ENCODE data around the gene ALAS1.

ALAS1 gene

DNA sequence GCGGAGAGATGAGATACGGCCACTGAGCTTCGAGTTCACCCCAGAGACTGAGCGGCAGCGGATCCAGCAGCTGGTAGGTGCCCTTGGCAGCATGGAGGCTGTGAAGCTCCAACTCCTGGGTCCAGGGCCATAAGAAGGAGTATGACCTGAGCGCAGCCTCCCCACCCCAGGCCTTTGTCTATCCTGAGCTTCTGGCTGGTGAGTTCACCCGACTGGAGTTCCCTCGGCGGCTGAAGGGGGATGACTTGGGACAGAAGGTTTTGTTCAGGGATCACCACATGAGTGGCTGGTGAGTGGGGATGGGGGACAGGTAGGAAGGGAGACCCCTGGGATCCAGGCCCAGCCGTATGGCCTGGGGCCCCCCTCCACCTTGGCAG, 50.2 kb downstream of the ALAS1 start:
- DNase-seq (ENCODE audit: low read depth): no peak
- Histone ChIP-seq H3K9ac (ENCODE audit: low read length) (no peak overlapping the region), H3K4me1 (ENCODE audit: control insufficient read depth, insufficient read depth, low read length) (peaks cover 25% of the 10 kb centered on the region), H3K9me3 (ENCODE audit: control insufficient read depth, low read length) (no peaks in the 10 kb centered on the region), H3K27me3 (replicated peaks; ENCODE audit: control insufficient read depth, insufficient read depth, low read length) (no peaks in the 10 kb centered on the region), H3K36me3 (ENCODE audit: control insufficient read depth, insufficient read depth, low read length, severe bottlenecking) (peaks cover 45% of the 10 kb centered on the region), H3K4me3 (ENCODE audit: low read length) (no peak overlapping the region)

GRCh38 chr3:52248816-52249547, 51.0 kb downstream of the ALAS1 start:
- Histone ChIP-seq H3K9me3 (ENCODE audit: control insufficient read depth, low read length) (no peaks in the 10 kb centered on the region), H3K27me3 (replicated peaks; ENCODE audit: control insufficient read depth, insufficient read depth, low read length) (no peaks in the 10 kb centered on the region), H3K4me3 (ENCODE audit: low read length) (no peak overlapping the region), H3K4me1 (ENCODE audit: control insufficient read depth, insufficient read depth, low read length) (peaks cover 24% of the 10 kb centered on the region), H3K9ac (ENCODE audit: low read length) (no peak overlapping the region), H3K36me3 (ENCODE audit: control insufficient read depth, insufficient read depth, low read length, severe bottlenecking) (peaks cover 53% of the 10 kb centered on the region)
- DNase-seq (ENCODE audit: low read depth): no peak

GRCh38 chr3:52249683-52250082, 51.7 kb downstream of the ALAS1 start:
- no peaks in the 10 kb centered on the region for H3K27me3 ChIP-seq (replicated peaks; ENCODE audit: control insufficient read depth, insufficient read depth, low read length)
- DNase-seq (ENCODE audit: low read depth): no peak
- peaks cover 19% of the 10 kb centered on the region for H3K4me1 ChIP-seq (ENCODE audit: control insufficient read depth, insufficient read depth, low read length)
- H3K36me3 ChIP-seq (ENCODE audit: control insufficient read depth, insufficient read depth, low read length, severe bottlenecking): peaks cover 59% of the 10 kb centered on the region
- no peaks in the 10 kb centered on the region for H3K9me3 ChIP-seq (ENCODE audit: control insufficient read depth, low read length)
- no peak overlapping the region for H3K9ac ChIP-seq (ENCODE audit: low read length)
- H3K4me3 ChIP-seq (ENCODE audit: low read length): no peak overlapping the region

- Histone ChIP-seq H3K9me3 (ENCODE audit: control insufficient read depth, low read length) (no peaks in the 10 kb centered on the region), H3K27me3 (replicated peaks; ENCODE audit: control insufficient read depth, insufficient read depth, low read length) (no peaks in the 10 kb centered on the region), H3K9ac (ENCODE audit: low read length) (no peak overlapping the region), H3K36me3 (ENCODE audit: control insufficient read depth, insufficient read depth, low read length, severe bottlenecking) (peaks cover 63% of the 10 kb centered on the region), H3K4me3 (ENCODE audit: low read length) (no peak overlapping the region), H3K4me1 (ENCODE audit: control insufficient read depth, insufficient read depth, low read length) (peaks cover 14% of the 10 kb centered on the region)
- no peak for DNase-seq (ENCODE audit: low read depth)
Measured at GRCh38 chr3:52250122-52250521, 52.2 kb downstream of the ALAS1 start.

- Histone ChIP-seq H3K9me3 (ENCODE audit: control insufficient read depth, low read length) (no peaks in the 10 kb centered on the region), H3K36me3 (ENCODE audit: control insufficient read depth, insufficient read depth, low read length, severe bottlenecking) (peaks cover 96% of the 10 kb centered on the region), H3K27me3 (replicated peaks; ENCODE audit: control insufficient read depth, insufficient read depth, low read length) (no peaks in the 10 kb centered on the region), H3K4me1 (ENCODE audit: control insufficient read depth, insufficient read depth, low read length) (no peaks in the 10 kb centered on the region), H3K9ac (ENCODE audit: low read length) (no peak overlapping the region), H3K4me3 (ENCODE audit: low read length) (no peak overlapping the region)
- no peak for DNase-seq (ENCODE audit: low read depth)
Measured at GRCh38 chr3:52253314-52254304, 55.6 kb downstream of the ALAS1 start.

DNA sequence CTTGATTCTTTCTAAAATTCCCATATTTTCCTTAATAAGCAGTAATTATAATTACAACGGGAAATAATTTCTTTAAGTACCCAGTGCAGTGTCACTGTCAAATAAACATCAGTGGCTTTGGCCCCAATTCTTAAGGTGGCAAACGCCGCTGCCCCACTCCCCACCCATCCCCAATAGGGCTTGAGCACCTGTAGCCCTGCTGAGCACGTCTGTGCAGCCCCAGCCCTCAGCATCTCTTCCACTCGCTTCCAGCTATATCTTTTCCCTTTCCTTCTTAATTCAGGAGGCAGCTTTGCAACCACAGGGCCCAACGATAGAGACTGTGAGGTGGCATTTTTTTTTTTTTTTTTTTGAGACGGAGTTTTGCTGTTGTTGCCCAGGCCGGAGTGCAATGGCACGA, 56.6 kb downstream of the ALAS1 start:
- Histone ChIP-seq H3K9ac (ENCODE audit: low read length) (no peak overlapping the region), H3K27me3 (replicated peaks; ENCODE audit: control insufficient read depth, insufficient read depth, low read length) (no peaks in the 10 kb centered on the region), H3K36me3 (ENCODE audit: control insufficient read depth, insufficient read depth, low read length, severe bottlenecking) (peaks cover 96% of the 10 kb centered on the region), H3K4me3 (ENCODE audit: low read length) (no peak overlapping the region), H3K9me3 (ENCODE audit: control insufficient read depth, low read length) (no peaks in the 10 kb centered on the region), H3K4me1 (ENCODE audit: control insufficient read depth, insufficient read depth, low read length) (no peaks in the 10 kb centered on the region)
- DNase-seq (ENCODE audit: low read depth): no peak

DNA sequence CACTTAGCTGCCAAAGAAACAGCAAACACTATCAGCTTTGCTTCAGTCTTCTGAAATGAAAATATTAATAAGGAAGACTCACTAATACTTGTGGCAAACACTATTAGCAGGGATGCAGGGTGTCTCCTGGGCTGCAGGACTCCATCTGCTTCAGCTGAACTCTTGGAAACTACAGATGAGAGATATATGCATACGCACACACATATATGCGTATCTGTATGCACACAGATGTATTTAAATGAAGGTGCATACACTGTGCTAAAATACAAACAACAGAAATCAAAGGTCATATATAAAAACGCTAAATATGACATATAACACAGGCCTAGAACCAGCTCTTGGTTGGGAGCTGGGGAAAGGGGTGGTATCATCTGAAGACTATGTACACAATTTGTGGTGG, 58.2 kb downstream of the ALAS1 start:
- peaks cover 95% of the 10 kb centered on the region for H3K36me3 ChIP-seq (ENCODE audit: control insufficient read depth, insufficient read depth, low read length, severe bottlenecking)
- no peak for DNase-seq (ENCODE audit: low read depth)

DNA sequence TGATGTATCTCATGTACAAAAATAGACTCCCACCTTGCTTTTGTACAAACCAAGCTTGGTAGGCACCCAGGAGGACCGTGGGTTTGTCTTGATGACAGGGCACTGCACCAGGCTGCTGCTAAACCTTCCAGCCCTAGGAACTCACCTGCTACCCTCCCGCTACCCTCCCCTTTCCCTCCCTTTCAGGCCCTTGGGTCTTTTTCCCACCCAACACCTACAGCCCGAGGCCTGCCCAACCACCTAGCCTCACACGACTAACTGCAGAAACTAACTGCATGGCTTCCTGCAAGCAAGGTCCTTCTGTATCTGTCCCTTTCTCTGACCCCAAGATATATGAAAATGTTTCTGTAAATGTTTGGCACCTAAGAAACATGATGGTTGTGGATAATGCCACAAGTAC, 58.7 kb downstream of the ALAS1 start:
- H3K27me3 ChIP-seq (replicated peaks; ENCODE audit: control insufficient read depth, insufficient read depth, low read length): no peaks in the 10 kb centered on the region
- no peaks in the 10 kb centered on the region for H3K4me1 ChIP-seq (ENCODE audit: control insufficient read depth, insufficient read depth, low read length)
- no peak overlapping the region for H3K9ac ChIP-seq (ENCODE audit: low read length)
- peaks cover 95% of the 10 kb centered on the region for H3K36me3 ChIP-seq (ENCODE audit: control insufficient read depth, insufficient read depth, low read length, severe bottlenecking)
- DNase-seq (ENCODE audit: low read depth): no peak
- H3K4me3 ChIP-seq (ENCODE audit: low read length): no peak overlapping the region
- H3K9me3 ChIP-seq (ENCODE audit: control insufficient read depth, low read length): no peaks in the 10 kb centered on the region

More for the DNA sequence above, 58.2 kb downstream of the ALAS1 start:
- Histone ChIP-seq H3K4me1 (ENCODE audit: control insufficient read depth, insufficient read depth, low read length) (no peaks in the 10 kb centered on the region), H3K9ac (ENCODE audit: low read length) (no peak overlapping the region), H3K4me3 (ENCODE audit: low read length) (no peak overlapping the region), H3K27me3 (replicated peaks; ENCODE audit: control insufficient read depth, insufficient read depth, low read length) (no peaks in the 10 kb centered on the region), H3K9me3 (ENCODE audit: control insufficient read depth, low read length) (no peaks in the 10 kb centered on the region)

DNA sequence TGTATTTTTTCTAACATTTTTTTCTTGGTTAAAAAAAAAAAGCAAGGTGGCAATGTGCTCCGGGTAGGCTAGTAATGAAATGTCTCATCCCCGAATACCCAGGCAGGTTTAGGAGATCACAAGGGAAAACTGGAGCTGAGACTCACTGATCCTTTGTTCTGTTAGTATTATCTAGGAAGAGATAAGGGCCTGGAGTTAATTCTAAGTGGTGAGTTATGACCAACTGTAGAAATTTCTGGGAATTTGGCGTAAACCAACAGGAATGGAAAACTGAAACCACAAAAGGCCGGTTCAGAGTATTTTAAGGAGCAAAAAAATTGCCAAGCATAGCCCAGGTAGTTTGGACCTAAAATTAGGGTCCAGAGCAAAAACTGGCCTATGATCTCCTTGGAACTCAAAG, 60.0 kb downstream of the ALAS1 start:
- peaks cover 98% of the 10 kb centered on the region for H3K36me3 ChIP-seq (ENCODE audit: control insufficient read depth, insufficient read depth, low read length, severe bottlenecking)
- H3K27me3 ChIP-seq (replicated peaks; ENCODE audit: control insufficient read depth, insufficient read depth, low read length): no peaks in the 10 kb centered on the region
- no peaks in the 10 kb centered on the region for H3K9me3 ChIP-seq (ENCODE audit: control insufficient read depth, low read length)
- no peak for DNase-seq (ENCODE audit: low read depth)
- H3K9ac ChIP-seq (ENCODE audit: low read length): no peak overlapping the region
- no peaks in the 10 kb centered on the region for H3K4me1 ChIP-seq (ENCODE audit: control insufficient read depth, insufficient read depth, low read length)
- H3K4me3 ChIP-seq (ENCODE audit: low read length): no peak overlapping the region

DNA sequence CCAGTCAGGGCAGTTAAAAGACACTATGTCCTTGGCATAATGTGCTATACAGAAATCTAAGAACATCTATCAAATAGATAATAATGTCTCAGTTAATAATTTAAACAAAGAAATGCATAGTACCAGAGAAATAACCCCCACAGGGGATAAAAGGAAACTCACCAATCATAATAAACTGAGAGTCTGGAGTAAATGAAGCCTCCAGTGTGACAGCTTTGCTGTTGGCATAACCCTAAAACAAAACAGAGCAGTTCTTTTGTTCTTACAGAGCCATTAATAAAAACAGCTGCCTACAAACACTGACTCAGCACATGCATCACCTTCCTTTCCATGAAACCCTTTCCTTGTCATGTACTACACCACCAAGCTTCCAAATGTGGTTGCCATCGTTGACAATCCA, 61.1 kb downstream of the ALAS1 start:
- H3K36me3 ChIP-seq (ENCODE audit: control insufficient read depth, insufficient read depth, low read length, severe bottlenecking): peaks cover 98% of the 10 kb centered on the region
- no peak overlapping the region for H3K4me3 ChIP-seq (ENCODE audit: low read length)
- DNase-seq (ENCODE audit: low read depth): no peak
- no peak overlapping the region for H3K9ac ChIP-seq (ENCODE audit: low read length)
- H3K9me3 ChIP-seq (ENCODE audit: control insufficient read depth, low read length): no peaks in the 10 kb centered on the region
- no peaks in the 10 kb centered on the region for H3K4me1 ChIP-seq (ENCODE audit: control insufficient read depth, insufficient read depth, low read length)
- H3K27me3 ChIP-seq (replicated peaks; ENCODE audit: control insufficient read depth, insufficient read depth, low read length): no peaks in the 10 kb centered on the region

DNA sequence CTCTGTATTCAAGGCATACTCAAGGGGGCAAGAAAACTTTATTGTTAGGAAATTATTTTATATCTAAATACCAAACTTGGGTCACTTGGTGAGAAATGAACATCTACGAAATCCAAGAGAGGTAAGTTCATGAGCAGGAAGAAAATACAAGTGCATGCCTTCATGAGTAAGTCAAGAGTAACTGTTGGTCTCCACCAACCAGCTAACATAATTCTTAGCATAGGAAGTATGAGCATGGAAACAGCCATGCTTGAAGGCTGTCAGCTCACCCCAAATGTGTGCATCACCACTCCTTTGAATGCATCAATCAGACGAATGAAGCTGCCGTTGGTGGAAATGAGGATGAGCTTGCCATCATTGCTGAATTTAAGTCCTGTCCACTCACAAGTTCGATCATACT, 61.5 kb downstream of the ALAS1 start:
- Histone ChIP-seq H3K4me3 (ENCODE audit: low read length) (no peak overlapping the region), H3K36me3 (ENCODE audit: control insufficient read depth, insufficient read depth, low read length, severe bottlenecking) (peaks cover 98% of the 10 kb centered on the region), H3K9me3 (ENCODE audit: control insufficient read depth, low read length) (no peaks in the 10 kb centered on the region), H3K27me3 (replicated peaks; ENCODE audit: control insufficient read depth, insufficient read depth, low read length) (no peaks in the 10 kb centered on the region), H3K9ac (ENCODE audit: low read length) (no peak overlapping the region), H3K4me1 (ENCODE audit: control insufficient read depth, insufficient read depth, low read length) (no peaks in the 10 kb centered on the region)
- no peak for DNase-seq (ENCODE audit: low read depth)
